H1 (cell line): ENCODE measurements around the gene MFNG. TPM values are rescaled to one million over a fixed set of nuclear protein-coding genes. Genes with fewer than 3 reads are reported as not detected.

Experiments
- CTCF ChIA-PET: fragments of 300-600 bp; sonication (Branson Sonifier 250); formaldehyde crosslinking; loops from one replicate; lab custom pipeline; 2021; ENCODE audit not compliant: partially characterized antibody; lab: Charles Lee
- POLR2A ChIA-PET: fragments of 300-600 bp; sonication (Branson Sonifier 250); formaldehyde crosslinking; loops from one replicate; lab custom pipeline; 2021; ENCODE audit warnings: inconsistent platforms; ENCODE audit not compliant: partially characterized antibody; lab: Charles Lee
- DNase-seq, 2 experiments: peaks; one replicate each; pipeline versions ENCODE4 v3.0.0 to v3.0.0-alpha.2; 2010 to 2022; ENCODE audit warnings: low spot score in 2 of 2, low read depth in 1 of 2, mixed read lengths in 1 of 2
- FAIRE-seq: peaks from 2 replicates; lab custom pipeline; 2011; peaks lifted over from hg19 to GRCh38; lab: Jason Lieb, UNC
- H2AFZ ChIP-seq: 2 replicates; pipeline ENCODE4 v1.8.1; 2012; ENCODE audit warnings: low read length, inconsistent platforms
- H2AK5ac ChIP-seq: 2 replicates; pipeline ENCODE4 v1.6.1; 2013; ENCODE audit warnings: low read depth, low read length
- H2BK120ac ChIP-seq: replicated peaks from 2 replicates; pipeline ENCODE3; 2013; ENCODE audit warnings: low read depth, low read length, inconsistent platforms
- H2BK12ac ChIP-seq: 2 replicates; pipeline ENCODE4 v1.6.1; 2013; ENCODE audit warnings: low read depth, low read length
- H2BK15ac ChIP-seq: 2 replicates; pipeline ENCODE4 v1.6.1; 2013; ENCODE audit warnings: low read length
- H2BK20ac ChIP-seq: 2 replicates; pipeline ENCODE4 v1.6.1; 2013; ENCODE audit warnings: low read length
- H2BK5ac ChIP-seq: 2 replicates; pipeline ENCODE4 v1.6.1; 2013; ENCODE audit warnings: low read depth, low read length
- H3K14ac ChIP-seq: 2 replicates; pipeline ENCODE4 v1.6.1; 2013; ENCODE audit warnings: inconsistent platforms; ENCODE audit not compliant: insufficient read length
- H3K18ac ChIP-seq: 2 replicates; pipeline ENCODE4 v1.6.1; 2013; ENCODE audit warnings: low read length; ENCODE audit errors: extremely low read depth
- H3K23ac ChIP-seq: 2 replicates; pipeline ENCODE4 v1.6.1; 2013; ENCODE audit warnings: inconsistent platforms; ENCODE audit not compliant: insufficient read length
- H3K23me2 ChIP-seq: 2 replicates; pipeline ENCODE4 v1.6.1; 2013; ENCODE audit warnings: low read depth, low read length
- H3K27ac ChIP-seq: 2 replicates; pipeline ENCODE4 v1.6.1; 2011; ENCODE audit warnings: low read depth, low read length, inconsistent platforms
- H3K27me3 ChIP-seq, 4 experiments: replicated peaks in 1 of 4; 1 replicate in 1 of 4; 2 replicates in 3 of 4; pipeline versions ENCODE4 v1.6.1 to v1.8.1; 2011 to 2013; ENCODE audit warnings: low read length in 3 of 4, mild to moderate bottlenecking in 3 of 4, inconsistent platforms in 2 of 4, mixed read lengths in 2 of 4, moderate library complexity in 1 of 4; ENCODE audit not compliant: control insufficient read depth in 3 of 4, insufficient read depth in 3 of 4; ENCODE audit errors: extremely low read depth in 1 of 4
- H3K36me3 ChIP-seq, 4 experiments: 2 replicates each; pipeline versions ENCODE4 v1.6.1 to v1.8.1; 2011 to 2013; ENCODE audit warnings: mild to moderate bottlenecking in 4 of 4, low read length in 3 of 4, moderate library complexity in 2 of 4, control low read depth in 1 of 4, inconsistent platforms in 1 of 4; ENCODE audit not compliant: insufficient read depth in 4 of 4, control insufficient read depth in 2 of 4
- H3K4ac ChIP-seq: replicated peaks from 2 replicates; pipeline ENCODE3; 2013; ENCODE audit warnings: low read length, low read depth, mixed read lengths, inconsistent platforms; ENCODE audit not compliant: insufficient read length
- H3K4me1 ChIP-seq, 4 experiments: replicated peaks in 1 of 4; 1 replicate in 1 of 4; 2 replicates in 3 of 4; pipeline versions ENCODE4 v1.6.1 to v1.8.1; 2011 to 2013; ENCODE audit warnings: low read length in 3 of 4, inconsistent platforms in 2 of 4, mixed read lengths in 1 of 4; ENCODE audit not compliant: insufficient read depth in 4 of 4, control insufficient read depth in 3 of 4
- H3K4me2 ChIP-seq, 2 experiments: 2 replicates each; pipeline versions ENCODE4 v1.6.1 to v1.8.1; 2011 to 2013; ENCODE audit warnings: low read depth in 2 of 2, low read length in 2 of 2, control low read depth in 1 of 2, inconsistent platforms in 1 of 2, mild to moderate bottlenecking in 1 of 2; ENCODE audit not compliant: insufficient read depth in 1 of 2
- H3K4me3 ChIP-seq, 4 experiments: fragments of 200-600, 300-600 bp in 1 of 4; sonication (generic), shearing (Covaris generic), sonication (Bioruptor Twin) in 1 of 4; 2 replicates each; pipeline versions ENCODE4 v1.5.1 to v1.8.1; 2011 to 2016; ENCODE audit warnings: low read length in 4 of 4, low read depth in 3 of 4, control low read depth in 2 of 4, inconsistent platforms in 2 of 4, mild to moderate bottlenecking in 2 of 4, mixed read lengths in 1 of 4, moderate library complexity in 1 of 4; ENCODE audit not compliant: insufficient read depth in 2 of 4; ENCODE audit errors: extremely low read depth in 1 of 4
- H3K56ac ChIP-seq: replicated peaks from 2 replicates; pipeline ENCODE3; 2013; ENCODE audit warnings: low read depth, mild to moderate bottlenecking, mixed read lengths, low read length, inconsistent platforms; ENCODE audit not compliant: insufficient read length
- H3K79me1 ChIP-seq: 2 replicates; pipeline ENCODE4 v1.6.1; 2013; ENCODE audit warnings: low read depth, low read length, control low read depth
- H3K79me2 ChIP-seq, 2 experiments: 2 replicates each; pipeline versions ENCODE4 v1.6.1 to v1.8.1; 2012 to 2013; ENCODE audit warnings: low read length in 2 of 2, mild to moderate bottlenecking in 2 of 2, inconsistent platforms in 1 of 2; ENCODE audit not compliant: insufficient read depth in 2 of 2, control insufficient read depth in 1 of 2
- H3K9ac ChIP-seq, 4 experiments: replicated peaks in 1 of 4; 1 replicate in 1 of 4; 2 replicates in 3 of 4; pipeline versions ENCODE4 v1.6.1 to v1.8.1; 2011 to 2013; ENCODE audit warnings: low read depth in 3 of 4, low read length in 3 of 4, control low read depth in 2 of 4, mild to moderate bottlenecking in 2 of 4, moderate library complexity in 2 of 4, inconsistent platforms in 1 of 4; ENCODE audit errors: extremely low read depth in 1 of 4
- H3K9me3 ChIP-seq, 2 experiments: 2 replicates each; pipeline versions ENCODE4 v1.6.1 to v1.8.1; 2012 to 2013; ENCODE audit warnings: mild to moderate bottlenecking in 2 of 2, moderate library complexity in 2 of 2, control low read depth in 1 of 2, inconsistent platforms in 1 of 2, low read depth in 1 of 2, low read length in 1 of 2, mixed read lengths in 1 of 2; ENCODE audit not compliant: insufficient read depth in 2 of 2
- H4K20me1 ChIP-seq, 2 experiments: replicated peaks in 1 of 2; 2 replicates each; pipeline versions ENCODE3 to v1.8.1; 2011 to 2013; ENCODE audit warnings: inconsistent platforms in 2 of 2, low read length in 2 of 2, mild to moderate bottlenecking in 1 of 2; ENCODE audit not compliant: insufficient read depth in 2 of 2, control insufficient read depth in 1 of 2
- H4K5ac ChIP-seq: 2 replicates; pipeline ENCODE4 v1.6.1; 2013; ENCODE audit warnings: low read length, low read depth, mixed read lengths, inconsistent platforms; ENCODE audit not compliant: insufficient read length
- H4K8ac ChIP-seq: 2 replicates; pipeline ENCODE4 v1.8.0; 2013; ENCODE audit warnings: mild to moderate bottlenecking, moderate library complexity, low read length, inconsistent platforms; ENCODE audit not compliant: insufficient read depth; ENCODE audit errors: extremely low read depth
- H4K91ac ChIP-seq: replicated peaks from 2 replicates; pipeline ENCODE3; 2013; ENCODE audit warnings: low read length, mixed read lengths, inconsistent platforms; ENCODE audit not compliant: insufficient read length
- ASH2L ChIP-seq: fragments of 200-600, 300-600 bp; sonication (generic); IDR thresholded peaks from one replicate; pipeline ENCODE4 v1.7.1; 2017; ENCODE audit warnings: low read length
- CHD2 ChIP-seq: IDR thresholded peaks from 2 replicates; pipeline ENCODE4 v1.6.1; 2012; ENCODE audit warnings: low read length, improper control_type of control experiment
- GABPA ChIP-seq: IDR thresholded peaks from 2 replicates; pipeline ENCODE4 v1.6.1; 2011; ENCODE audit warnings: mild to moderate bottlenecking, low read length, moderate library complexity, borderline replicate concordance; ENCODE audit not compliant: insufficient read depth
- PHF8 ChIP-seq: fragments of 200-600 bp; sonication (generic); conservative IDR thresholded peaks from 2 replicates; pipeline ENCODE4 v1.7.1; 2012; ENCODE audit warnings: low read depth, mild to moderate bottlenecking, inconsistent platforms, low read length, moderate library complexity
- POLR2A ChIP-seq, 2 experiments: IDR thresholded peaks; 1 replicate in 1 of 2; 2 replicates in 1 of 2; pipeline ENCODE4 v1.6.1; 2011; ENCODE audit warnings: low read depth in 2 of 2, low read length in 2 of 2, mild to moderate bottlenecking in 2 of 2; ENCODE audit errors: control extremely low read depth in 1 of 2
- SIRT6 ChIP-seq: IDR thresholded peaks from one replicate; pipeline ENCODE4 v1.7.1; 2012; ENCODE audit warnings: low read length, inconsistent platforms
- WGBS, 2 experiments: shearing (Covaris generic) in 1 of 2; methylation state at CpG; one replicate each; pipeline versions ENCODE4 v1.1.6 to v1.1.7; 2013 to 2015; ENCODE audit warnings: low lambda C conversion rate in 2 of 2, mixed read lengths in 2 of 2, inconsistent platforms in 1 of 2, low coverage in 1 of 2, missing lambda C conversion rate in 1 of 2; ENCODE audit not compliant: insufficient replicate concordance in 2 of 2, insufficient coverage in 1 of 2, insufficient read length in 1 of 2; ENCODE audit errors: extremely low coverage in 1 of 2, missing lambda C conversion rate in 1 of 2; 5-methylcytosine and 5-hydroxymethylcytosine counted together
- polyA plus RNA-seq, 7 experiments: library from polyadenylated mRNA; depleted of rRNA in 3 of 7; stranded (reverse) in 5 of 7; unstranded in 2 of 7; fragments of >200 nt in 5 of 7; fragments of 200-250 nt in 2 of 7; gene quantifications; 1 replicate in 5 of 7; 2 replicates in 1 of 7; 4 replicates in 1 of 7; pipeline versions ENCODE4 v1.2.1 to v1.2.3, GENCODE V29; 2011 to 2013; ENCODE audit warnings: missing spikeins in 2 of 7, mixed read lengths in 2 of 7
- total RNA-seq: library from RNA; stranded (reverse); fragmentation: NEBNext Ultra II Directional; extraction: Animal tissue kit (Norgen Biotek cat#: 25700); gene quantifications from 2 replicates; pipeline ENCODE4 v1.2.1, GENCODE V29; 2021

The MFNG gene
- total and polyA plus RNA-seq, 2 of the 8 experiments (the other 6 are each of a cell fraction or from before 2014, with no cell fraction given), result 1.7 to 5.5 TPM

DNA sequence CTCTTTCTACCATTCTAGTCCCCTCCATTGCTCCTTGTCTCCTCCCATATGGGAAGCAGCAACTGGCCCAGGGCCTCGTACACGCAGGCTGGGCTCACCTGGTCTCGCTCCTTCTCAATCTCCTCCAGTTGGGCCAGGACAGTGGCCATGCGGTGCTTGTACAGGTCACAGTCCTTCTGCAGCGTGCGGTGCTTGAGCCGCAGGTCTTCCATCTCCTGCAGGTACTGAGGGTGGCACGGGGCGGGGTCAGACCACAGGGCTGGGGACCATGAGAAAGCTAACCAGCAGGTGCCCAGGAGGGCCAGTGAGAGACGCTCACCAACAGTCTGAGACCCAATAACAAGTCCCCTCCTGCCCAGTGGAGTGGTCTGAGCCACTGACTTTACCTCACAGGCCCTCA is 21.5 kb upstream of the MFNG start:
- H3K56ac ChIP-seq, result no peak overlapping the region
- no peak overlapping the region for H3K9ac ChIP-seq
- no peak overlapping the region for H3K4ac ChIP-seq
- DNase-seq (no peak), FAIRE-seq (no peak)
- no peaks in the 10 kb centered on the region; a peak in 1 of 7 replicates for H3K27me3 ChIP-seq
- no peak overlapping the region for H3K14ac ChIP-seq
- no peak overlapping the region for H3K4me3 ChIP-seq
- no peak overlapping the region for H2BK120ac ChIP-seq
- no peak overlapping the region for H3K18ac ChIP-seq
- H4K8ac ChIP-seq, result no peak overlapping the region
- no peaks in the 10 kb centered on the region; the same call in 1 of the 2 replicates for H3K23me2 ChIP-seq
- H3K9me3 ChIP-seq, result no peaks in the 10 kb centered on the region
- no peak overlapping the region for H2AK5ac ChIP-seq
- CTCF ChIA-PET, result interaction anchor here (0.9 to 7.3 kb wide), 15 partner anchors 8 to 85 kb away, joined by 3 to 45 read pairs (median 4); partner anchors contain the start of gene CARD10
- no peaks in the 10 kb centered on the region for H3K79me2 ChIP-seq
- peaks cover 0 to 2% (median 1%) of the 10 kb centered on the region in 4 experiments; a peak in 3 of 7 replicates for H3K4me1 ChIP-seq
- H2BK15ac ChIP-seq, result no peak overlapping the region
- H2BK5ac ChIP-seq, result no peak overlapping the region
- H4K5ac ChIP-seq, result no peak overlapping the region
- POLR2A ChIA-PET, result no interaction called here
- H4K20me1 ChIP-seq, result no peaks in the 10 kb centered on the region
- no peaks in the 10 kb centered on the region; a peak in 2 of 8 replicates for H3K36me3 ChIP-seq
- H2BK12ac ChIP-seq, result no peak overlapping the region
- H3K23ac ChIP-seq, result no peak overlapping the region
- H3K79me1 ChIP-seq, result no peaks in the 10 kb centered on the region
- 92% methylated on average over 10 of the region's 10 CpGs; no CpG with 5 or more reads in 1 of the 2 experiments for WGBS, 2 experiments
- H2BK20ac ChIP-seq, result no peak overlapping the region
- TF ChIP-seq CHD2 (no peak), PHF8 (no peak), ASH2L (no peak), SIRT6 (no peak), GABPA (no peak), POLR2A (IDR thresholded peaks at IDR 0.05; ENCODE audit: control extremely low read depth in 1 of 2, low read depth in 2 of 2, low read length in 2 of 2) (no peak)
- no peak overlapping the region for H3K4me2 ChIP-seq
- no peak overlapping the region for H2AFZ ChIP-seq
- H4K91ac ChIP-seq, result no peak overlapping the region
- H3K27ac ChIP-seq, result no peak overlapping the region; the same call in 1 of the 2 replicates
